GM12874 (cell line): ENCODE data around the gene ADIRF.
A peak's percentile ranks its signal among the peaks of the same experiment; 100 is the strongest.

ENCODE experiments used
- CTCF ChIP-seq: IDR thresholded peaks from 2 replicates; pipeline ENCODE4 v1.5.1; 2011; ENCODE audit warnings: low read depth, mild to moderate bottlenecking, control low read depth, low read length, moderate library complexity; ENCODE audit not compliant: insufficient read depth

ADIRF gene

GRCh38 chr10:86957471-86958115 lies 10.7 kb upstream of the ADIRF start, which contains the start of gene MMRN2:
Gene MMRN2 (minus strand): TSS chr10:86957615. CDS start chr10:86957541, 74 bp downstream.
- TF ChIP-seq CTCF = no peak

DNA sequence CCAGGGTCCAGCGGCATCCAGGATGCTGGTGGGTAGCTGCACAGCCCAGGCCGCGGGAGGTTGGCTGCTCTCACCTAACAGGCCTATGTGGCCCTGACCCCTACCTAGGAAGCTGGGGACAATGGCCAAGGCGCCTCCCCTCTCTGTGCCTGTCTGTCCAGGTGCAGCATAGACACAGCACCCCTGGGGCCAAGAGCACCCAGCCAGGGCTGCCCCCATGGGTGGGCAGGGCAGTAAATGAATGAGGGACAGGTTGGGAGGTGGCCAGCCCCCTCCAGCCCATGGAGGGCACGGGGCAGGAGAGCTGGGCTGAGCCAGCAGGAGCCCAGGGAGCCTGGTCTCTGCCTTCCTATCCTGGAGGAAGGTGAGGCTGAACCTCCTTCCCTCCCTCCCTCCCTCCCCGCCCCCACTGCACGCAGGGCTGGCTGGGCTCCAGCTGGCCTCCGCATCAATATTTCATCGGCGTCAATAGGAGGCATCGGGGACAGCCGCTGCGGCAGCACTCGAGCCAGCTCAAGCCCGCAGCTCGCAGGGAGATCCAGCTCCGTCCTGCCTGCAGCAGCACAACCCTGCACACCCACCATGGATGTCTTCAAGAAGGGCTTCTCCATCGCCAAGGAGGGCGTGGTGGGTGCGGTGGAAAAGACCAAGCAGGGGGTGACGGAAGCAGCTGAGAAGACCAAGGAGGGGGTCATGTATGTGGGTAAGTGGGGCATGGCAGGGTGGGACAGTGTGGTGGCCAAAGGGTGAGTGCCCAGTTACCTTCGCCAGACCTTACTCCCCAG lies 10.0 kb upstream of the ADIRF start, which contains the start of gene SNCG:
SNCG (plus strand) TSS at position 484 of the 785 bp plus-strand sequence; CDS start at position 583, 99 bp downstream.
- TF ChIP-seq CTCF = no peak

DNA sequence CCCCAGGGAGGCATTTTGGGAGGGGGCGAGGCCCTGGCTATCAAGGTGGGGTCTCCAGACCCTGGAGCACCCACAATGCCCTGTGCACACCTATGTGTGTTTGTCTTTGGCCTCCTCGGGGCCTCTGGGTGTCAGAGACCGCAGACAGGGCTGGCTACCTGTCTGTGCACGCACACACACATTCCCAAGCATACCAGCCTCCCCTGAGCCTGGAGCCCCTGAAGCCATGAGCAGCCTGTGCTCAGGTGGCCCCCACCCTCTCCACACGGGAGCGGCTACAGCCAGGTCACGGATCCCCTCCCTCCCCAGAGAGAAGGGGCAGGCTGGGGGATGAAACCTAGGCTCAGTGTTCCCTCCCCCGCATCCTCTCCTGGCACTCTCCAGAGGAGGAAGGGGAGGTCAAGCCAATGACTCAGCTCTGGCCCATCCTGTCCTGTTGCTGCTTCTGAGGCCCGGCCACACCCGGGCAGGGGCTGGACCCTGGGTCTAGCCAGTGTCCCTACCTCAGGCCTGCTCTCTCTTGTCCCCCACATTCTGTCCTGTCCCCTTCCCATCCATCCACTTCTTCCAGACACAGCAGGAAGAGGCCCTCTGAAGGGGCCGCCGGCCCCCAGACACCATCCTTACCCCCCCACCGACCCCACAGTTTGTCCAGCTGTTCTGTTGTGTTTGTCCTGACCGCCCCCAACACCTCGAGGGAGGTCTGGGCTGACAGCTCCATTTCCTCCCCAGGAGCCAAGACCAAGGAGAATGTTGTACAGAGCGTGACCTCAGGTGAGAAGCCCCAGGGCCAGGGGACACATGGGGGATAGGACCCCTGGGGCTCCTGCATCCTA lies 9.2 kb upstream of the ADIRF start:
- no peak for TF ChIP-seq CTCF

- no peak for TF ChIP-seq CTCF
Measured at GRCh38 chr10:86959737-86960002, 8.6 kb upstream of the ADIRF start.

DNA sequence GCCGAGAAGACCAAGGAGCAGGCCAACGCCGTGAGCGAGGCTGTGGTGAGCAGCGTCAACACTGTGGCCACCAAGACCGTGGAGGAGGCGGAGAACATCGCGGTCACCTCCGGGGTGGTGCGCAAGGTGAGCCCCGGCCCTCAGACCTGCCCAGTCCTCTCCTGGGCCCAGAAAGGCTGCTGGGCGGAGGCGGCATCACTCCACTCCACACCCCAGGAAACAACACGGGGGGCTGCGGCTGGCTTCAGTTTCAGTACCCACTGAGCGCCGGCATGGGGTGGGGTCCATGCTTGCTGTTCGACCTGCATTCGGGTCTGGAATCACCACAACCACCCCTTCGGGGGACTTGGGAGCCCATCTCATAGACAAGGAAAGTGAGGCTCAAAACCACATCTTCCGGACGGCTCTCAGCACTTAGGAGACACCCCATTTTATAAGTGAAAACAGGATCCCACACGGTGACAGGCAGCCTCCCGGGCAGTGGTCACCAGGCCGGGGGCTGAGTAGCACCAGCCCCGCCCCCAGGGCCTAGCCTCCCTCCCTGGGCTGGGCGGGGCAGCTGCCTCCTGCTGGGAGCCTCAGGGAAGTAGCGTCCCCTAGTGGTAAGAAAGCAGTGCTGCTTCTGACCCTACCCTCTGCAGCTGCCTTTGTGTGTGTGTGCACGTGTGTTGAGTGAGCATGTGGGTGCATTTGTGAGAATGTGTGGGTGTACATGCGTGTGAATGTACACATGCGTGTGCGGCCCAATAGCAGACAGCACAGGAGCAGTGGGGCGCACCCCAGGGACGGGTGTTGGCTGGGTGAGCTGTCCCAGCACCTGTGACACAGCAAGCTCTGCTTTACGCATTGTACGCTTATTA lies 8.0 kb upstream of the ADIRF start:
- TF ChIP-seq CTCF = peak; percentile 100

- TF ChIP-seq CTCF = no peak
Measured at GRCh38 chr10:86960863-86961434, 7.3 kb upstream of the ADIRF start.
